H1 (cell line): ENCODE results near the gene ANK3. TPM values are rescaled to one million over a fixed set of nuclear protein-coding genes. Genes with fewer than 3 reads are reported as not detected.

ENCODE experiments used
- CTCF ChIA-PET: fragments of 300-600 bp; sonication (Branson Sonifier 250); formaldehyde crosslinking; loops from one replicate; lab custom pipeline; 2021; ENCODE audit not compliant: partially characterized antibody; lab: Charles Lee
- POLR2A ChIA-PET: fragments of 300-600 bp; sonication (Branson Sonifier 250); formaldehyde crosslinking; loops from one replicate; lab custom pipeline; 2021; ENCODE audit warnings: inconsistent platforms; ENCODE audit not compliant: partially characterized antibody; lab: Charles Lee
- DNase-seq, 2 experiments: peaks; one replicate each; pipeline versions ENCODE4 v3.0.0 to v3.0.0-alpha.2; 2010 to 2022; ENCODE audit warnings: low spot score in 2 of 2, low read depth in 1 of 2, mixed read lengths in 1 of 2
- FAIRE-seq: peaks from 2 replicates; lab custom pipeline; 2011; peaks lifted over from hg19 to GRCh38; lab: Jason Lieb, UNC
- H2AFZ ChIP-seq: 2 replicates; pipeline ENCODE4 v1.8.1; 2012; ENCODE audit warnings: low read length, inconsistent platforms
- H2AK5ac ChIP-seq: 2 replicates; pipeline ENCODE4 v1.6.1; 2013; ENCODE audit warnings: low read depth, low read length
- H2BK120ac ChIP-seq: replicated peaks from 2 replicates; pipeline ENCODE3; 2013; ENCODE audit warnings: low read depth, low read length, inconsistent platforms
- H2BK12ac ChIP-seq: 2 replicates; pipeline ENCODE4 v1.6.1; 2013; ENCODE audit warnings: low read depth, low read length
- H2BK15ac ChIP-seq: 2 replicates; pipeline ENCODE4 v1.6.1; 2013; ENCODE audit warnings: low read length
- H2BK20ac ChIP-seq: 2 replicates; pipeline ENCODE4 v1.6.1; 2013; ENCODE audit warnings: low read length
- H2BK5ac ChIP-seq: 2 replicates; pipeline ENCODE4 v1.6.1; 2013; ENCODE audit warnings: low read depth, low read length
- H3K14ac ChIP-seq: 2 replicates; pipeline ENCODE4 v1.6.1; 2013; ENCODE audit warnings: inconsistent platforms; ENCODE audit not compliant: insufficient read length
- H3K18ac ChIP-seq: 2 replicates; pipeline ENCODE4 v1.6.1; 2013; ENCODE audit warnings: low read length; ENCODE audit errors: extremely low read depth
- H3K23ac ChIP-seq: 2 replicates; pipeline ENCODE4 v1.6.1; 2013; ENCODE audit warnings: inconsistent platforms; ENCODE audit not compliant: insufficient read length
- H3K23me2 ChIP-seq: 2 replicates; pipeline ENCODE4 v1.6.1; 2013; ENCODE audit warnings: low read depth, low read length
- H3K27ac ChIP-seq: 2 replicates; pipeline ENCODE4 v1.6.1; 2011; ENCODE audit warnings: low read depth, low read length, inconsistent platforms
- H3K27me3 ChIP-seq, 4 experiments: replicated peaks in 1 of 4; 1 replicate in 1 of 4; 2 replicates in 3 of 4; pipeline versions ENCODE4 v1.6.1 to v1.8.1; 2011 to 2013; ENCODE audit warnings: low read length in 3 of 4, mild to moderate bottlenecking in 3 of 4, inconsistent platforms in 2 of 4, mixed read lengths in 2 of 4, moderate library complexity in 1 of 4; ENCODE audit not compliant: control insufficient read depth in 3 of 4, insufficient read depth in 3 of 4; ENCODE audit errors: extremely low read depth in 1 of 4
- H3K36me3 ChIP-seq, 4 experiments: 2 replicates each; pipeline versions ENCODE4 v1.6.1 to v1.8.1; 2011 to 2013; ENCODE audit warnings: mild to moderate bottlenecking in 4 of 4, low read length in 3 of 4, moderate library complexity in 2 of 4, control low read depth in 1 of 4, inconsistent platforms in 1 of 4; ENCODE audit not compliant: insufficient read depth in 4 of 4, control insufficient read depth in 2 of 4
- H3K4ac ChIP-seq: replicated peaks from 2 replicates; pipeline ENCODE3; 2013; ENCODE audit warnings: low read length, low read depth, mixed read lengths, inconsistent platforms; ENCODE audit not compliant: insufficient read length
- H3K4me1 ChIP-seq, 4 experiments: replicated peaks in 1 of 4; 1 replicate in 1 of 4; 2 replicates in 3 of 4; pipeline versions ENCODE4 v1.6.1 to v1.8.1; 2011 to 2013; ENCODE audit warnings: low read length in 3 of 4, inconsistent platforms in 2 of 4, mixed read lengths in 1 of 4; ENCODE audit not compliant: insufficient read depth in 4 of 4, control insufficient read depth in 3 of 4
- H3K4me2 ChIP-seq, 2 experiments: 2 replicates each; pipeline versions ENCODE4 v1.6.1 to v1.8.1; 2011 to 2013; ENCODE audit warnings: low read depth in 2 of 2, low read length in 2 of 2, control low read depth in 1 of 2, inconsistent platforms in 1 of 2, mild to moderate bottlenecking in 1 of 2; ENCODE audit not compliant: insufficient read depth in 1 of 2
- H3K4me3 ChIP-seq, 4 experiments: fragments of 200-600, 300-600 bp in 1 of 4; sonication (generic), shearing (Covaris generic), sonication (Bioruptor Twin) in 1 of 4; 2 replicates each; pipeline versions ENCODE4 v1.5.1 to v1.8.1; 2011 to 2016; ENCODE audit warnings: low read length in 4 of 4, low read depth in 3 of 4, control low read depth in 2 of 4, inconsistent platforms in 2 of 4, mild to moderate bottlenecking in 2 of 4, mixed read lengths in 1 of 4, moderate library complexity in 1 of 4; ENCODE audit not compliant: insufficient read depth in 2 of 4; ENCODE audit errors: extremely low read depth in 1 of 4
- H3K56ac ChIP-seq: replicated peaks from 2 replicates; pipeline ENCODE3; 2013; ENCODE audit warnings: low read depth, mild to moderate bottlenecking, mixed read lengths, low read length, inconsistent platforms; ENCODE audit not compliant: insufficient read length
- H3K79me1 ChIP-seq: 2 replicates; pipeline ENCODE4 v1.6.1; 2013; ENCODE audit warnings: low read depth, low read length, control low read depth
- H3K79me2 ChIP-seq, 2 experiments: 2 replicates each; pipeline versions ENCODE4 v1.6.1 to v1.8.1; 2012 to 2013; ENCODE audit warnings: low read length in 2 of 2, mild to moderate bottlenecking in 2 of 2, inconsistent platforms in 1 of 2; ENCODE audit not compliant: insufficient read depth in 2 of 2, control insufficient read depth in 1 of 2
- H3K9ac ChIP-seq, 4 experiments: replicated peaks in 1 of 4; 1 replicate in 1 of 4; 2 replicates in 3 of 4; pipeline versions ENCODE4 v1.6.1 to v1.8.1; 2011 to 2013; ENCODE audit warnings: low read depth in 3 of 4, low read length in 3 of 4, control low read depth in 2 of 4, mild to moderate bottlenecking in 2 of 4, moderate library complexity in 2 of 4, inconsistent platforms in 1 of 4; ENCODE audit errors: extremely low read depth in 1 of 4
- H3K9me3 ChIP-seq, 2 experiments: 2 replicates each; pipeline versions ENCODE4 v1.6.1 to v1.8.1; 2012 to 2013; ENCODE audit warnings: mild to moderate bottlenecking in 2 of 2, moderate library complexity in 2 of 2, control low read depth in 1 of 2, inconsistent platforms in 1 of 2, low read depth in 1 of 2, low read length in 1 of 2, mixed read lengths in 1 of 2; ENCODE audit not compliant: insufficient read depth in 2 of 2
- H4K20me1 ChIP-seq, 2 experiments: replicated peaks in 1 of 2; 2 replicates each; pipeline versions ENCODE3 to v1.8.1; 2011 to 2013; ENCODE audit warnings: inconsistent platforms in 2 of 2, low read length in 2 of 2, mild to moderate bottlenecking in 1 of 2; ENCODE audit not compliant: insufficient read depth in 2 of 2, control insufficient read depth in 1 of 2
- H4K5ac ChIP-seq: 2 replicates; pipeline ENCODE4 v1.6.1; 2013; ENCODE audit warnings: low read length, low read depth, mixed read lengths, inconsistent platforms; ENCODE audit not compliant: insufficient read length
- H4K8ac ChIP-seq: 2 replicates; pipeline ENCODE4 v1.8.0; 2013; ENCODE audit warnings: mild to moderate bottlenecking, moderate library complexity, low read length, inconsistent platforms; ENCODE audit not compliant: insufficient read depth; ENCODE audit errors: extremely low read depth
- H4K91ac ChIP-seq: replicated peaks from 2 replicates; pipeline ENCODE3; 2013; ENCODE audit warnings: low read length, mixed read lengths, inconsistent platforms; ENCODE audit not compliant: insufficient read length
- CBX8 ChIP-seq: fragments of 300-800, 300-1000 bp; sonication (generic); IDR thresholded peaks from 2 replicates; pipeline ENCODE4 v1.7.1; 2016; ENCODE audit warnings: low read depth, low read length, borderline replicate concordance
- RAD21 ChIP-seq, 2 experiments: IDR thresholded peaks in 1 of 2; conservative IDR thresholded peaks in 1 of 2; 2 replicates each; pipeline ENCODE4 v1.6.1; 2011; ENCODE audit warnings: low read depth in 2 of 2, low read length in 2 of 2, improper control_type of control experiment in 1 of 2, inconsistent platforms in 1 of 2, mild to moderate bottlenecking in 1 of 2, moderate library complexity in 1 of 2
- SIX5 ChIP-seq: IDR thresholded peaks from 2 replicates; pipeline ENCODE4 v1.6.1; 2011; ENCODE audit warnings: mild to moderate bottlenecking, low read depth, low read length
- WGBS, 2 experiments: shearing (Covaris generic) in 1 of 2; methylation state at CpG; one replicate each; pipeline versions ENCODE4 v1.1.6 to v1.1.7; 2013 to 2015; ENCODE audit warnings: low lambda C conversion rate in 2 of 2, mixed read lengths in 2 of 2, inconsistent platforms in 1 of 2, low coverage in 1 of 2, missing lambda C conversion rate in 1 of 2; ENCODE audit not compliant: insufficient replicate concordance in 2 of 2, insufficient coverage in 1 of 2, insufficient read length in 1 of 2; ENCODE audit errors: extremely low coverage in 1 of 2, missing lambda C conversion rate in 1 of 2; 5-methylcytosine and 5-hydroxymethylcytosine counted together
- polyA plus RNA-seq, 7 experiments: library from polyadenylated mRNA; depleted of rRNA in 3 of 7; stranded (reverse) in 5 of 7; unstranded in 2 of 7; fragments of >200 nt in 5 of 7; fragments of 200-250 nt in 2 of 7; gene quantifications; 1 replicate in 5 of 7; 2 replicates in 1 of 7; 4 replicates in 1 of 7; pipeline versions ENCODE4 v1.2.1 to v1.2.3, GENCODE V29; 2011 to 2013; ENCODE audit warnings: missing spikeins in 2 of 7, mixed read lengths in 2 of 7
- total RNA-seq: library from RNA; stranded (reverse); fragmentation: NEBNext Ultra II Directional; extraction: Animal tissue kit (Norgen Biotek cat#: 25700); gene quantifications from 2 replicates; pipeline ENCODE4 v1.2.1, GENCODE V29; 2021

Gene ANK3
- total and polyA plus RNA-seq, 2 of the 8 experiments (the other 6 are each of a cell fraction or from before 2014, with no cell fraction given): 18.1 to 67.9 TPM

DNA sequence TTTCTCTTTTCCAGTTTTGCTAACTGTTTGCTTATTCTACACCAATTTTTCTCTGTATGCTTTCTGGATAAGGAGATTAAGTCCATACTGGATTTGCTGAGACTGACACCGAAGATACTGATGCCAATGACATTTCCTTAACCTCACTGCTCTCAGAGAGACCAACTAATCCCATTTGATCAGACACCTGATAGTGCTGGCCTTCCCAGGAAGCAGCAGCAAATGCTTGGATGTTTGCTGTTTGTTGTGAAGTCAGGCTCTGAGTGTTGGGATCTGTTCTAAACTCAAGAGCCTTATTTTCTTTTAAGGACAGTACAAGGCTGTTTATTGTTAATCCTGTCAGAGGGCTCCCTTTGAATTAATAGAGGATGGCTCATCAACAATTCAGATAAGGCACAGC lies 143.3 kb downstream of the ANK3 start:
- H2AFZ ChIP-seq: no peak overlapping the region
- no peak overlapping the region for H2AK5ac ChIP-seq
- TF ChIP-seq SIX5 (no peak), RAD21 (IDR thresholded peaks at IDR 0.05 in 1 of 2, conservative IDR thresholded peaks at IDR 0.05 in 1 of 2; ENCODE audit: low read depth in 2 of 2, low read length in 2 of 2) (no peak), CBX8 (no peak)
- H3K4ac ChIP-seq: no peak overlapping the region
- no peak overlapping the region for H2BK20ac ChIP-seq
- WGBS, 2 experiments: 85% methylated on average over 1 of the region's 1 CpG; no CpG with 5 or more reads in 1 of the 2 experiments
- no peak overlapping the region for H4K8ac ChIP-seq
- H3K27me3 ChIP-seq: no peaks in the 10 kb centered on the region
- ChIA-PET POLR2A (no interaction called here), CTCF (interaction anchor here (0.7 kb wide), 1 partner anchor 8 kb away, joined by 4 read pairs; no protein-coding TSS in a partner anchor)
- H3K23ac ChIP-seq: no peak overlapping the region
- H2BK120ac ChIP-seq: no peak overlapping the region
- H3K9ac ChIP-seq: no peak overlapping the region
- H3K4me3 ChIP-seq: no peak overlapping the region
- no peak overlapping the region for H3K4me2 ChIP-seq
- H3K36me3 ChIP-seq: no peaks in the 10 kb centered on the region
- no peak overlapping the region for H2BK12ac ChIP-seq
- H2BK15ac ChIP-seq: no peak overlapping the region
- no peak overlapping the region for H3K18ac ChIP-seq
- H4K5ac ChIP-seq: no peak overlapping the region
- no peaks in the 10 kb centered on the region for H3K23me2 ChIP-seq
- H3K9me3 ChIP-seq: no peaks in the 10 kb centered on the region
- H4K91ac ChIP-seq: no peak overlapping the region
- no peak for DNase-seq
- H3K14ac ChIP-seq: no peak overlapping the region
- no peak for FAIRE-seq
- H3K79me1 ChIP-seq: no peaks in the 10 kb centered on the region
- no peak overlapping the region for H3K56ac ChIP-seq
- no peak overlapping the region for H2BK5ac ChIP-seq
- no peaks in the 10 kb centered on the region for H4K20me1 ChIP-seq
- no peaks in the 10 kb centered on the region for H3K4me1 ChIP-seq
- no peak overlapping the region for H3K27ac ChIP-seq
- H3K79me2 ChIP-seq: no peaks in the 10 kb centered on the region
